Ovary (tissue), 9 donors: ENCODE measurements around the gene UBE2G2. TPM values are rescaled to one million over a fixed set of nuclear protein-coding genes. Genes with fewer than 3 reads are reported as not detected.

Source experiments
- DNase-seq, 5 donors: peaks; one replicate each; pipeline ENCODE4 v3.0.0-alpha.2; 2019 to 2020
- H3K27ac ChIP-seq, 2 donors: fragments of 200-600 bp; one replicate each; pipeline versions ENCODE4 v1.5.1 to v1.8.0; 2019 to 2022
- H3K27me3 ChIP-seq: fragments of 200-600 bp; one replicate; pipeline ENCODE4 v1.8.0; 2022
- H3K36me3 ChIP-seq: fragments of 200-600 bp; sonication (generic); one replicate; pipeline ENCODE4 v1.5.1; 2019
- H3K4me1 ChIP-seq: one replicate; pipeline ENCODE4 v1.8.1; 2013; ENCODE audit warnings: mild to moderate bottlenecking, moderate library complexity; ENCODE audit not compliant: insufficient read depth
- H3K4me3 ChIP-seq: fragments of 200-600 bp; sonication (generic); one replicate; pipeline ENCODE4 v1.5.1; 2017
- H3K9me3 ChIP-seq, 2 donors: fragments of 200-600 bp in 1 of 2; sonication (generic) in 1 of 2; one replicate each; pipeline versions ENCODE4 v1.5.1 to v1.8.1; 2013 to 2019; ENCODE audit warnings: mild to moderate bottlenecking in 1 of 2, moderate library complexity in 1 of 2
- EP300 ChIP-seq: sonication (generic); formaldehyde crosslinking; IDR thresholded peaks from one replicate; pipeline ENCODE4 v1.6.1; 2017; ENCODE audit warnings: antibody characterized with exemption
- POLR2A ChIP-seq: fragments of 450-650 bp; IDR thresholded peaks from one replicate; pipeline ENCODE4 v1.6.1; 2017; ENCODE audit warnings: antibody characterized with exemption, mild to moderate bottlenecking, moderate library complexity
- WGBS, 3 donors: extraction: QIAGEN DNeasy Blood & Tissue Kit in 1 of 3; methylation state at CpG; one replicate each; pipeline versions ENCODE4 v1.1.5 to v1.1.7; 2013 to 2017; 5-methylcytosine and 5-hydroxymethylcytosine counted together
- intact Hi-C, 4 donors: fragments of 100-400 bp; cut with DNase I; formaldehyde crosslinking; loops; one replicate each; pipeline versions ENCODE4 v1.11.0 to v1.15.1; 2022 to 2023
- polyA plus RNA-seq, 2 donors: library from polyadenylated mRNA; stranded (reverse); fragments of 200-250 nt in 1 of 2; fragments of 350-450 nt in 1 of 2; fragmentation: Illumina TruSeq in 1 of 2; extraction: RNeasy Lipid Tissue Mini Kit (QIAGEN cat#74804) in 1 of 2; gene quantifications; one replicate each; pipeline ENCODE4 v1.2.3, GENCODE V29; 2013 to 2014
- total RNA-seq, 7 donors: library from RNA; depleted of rRNA in 2 of 7; stranded (reverse); fragments of >200 nt in 2 of 7; fragmentation: NEBNext Ultra II Directional in 3 of 7; extraction: Animal tissue kit (Norgen Biotek cat#: 25700) in 3 of 7; gene quantifications; one replicate each; pipeline versions ENCODE4 v1.1.0 to v1.2.4, GENCODE V29; 2016 to 2023
- TF ChIP-seq, protein P1 (sequence below), 3 donors: fragments of 450-650 bp in 2 of 3; fragments of 200-600 bp in 1 of 3; IDR thresholded peaks; one replicate each; pipeline versions ENCODE4 v1.5.1 to v1.8.0; 2016 to 2022; ENCODE audit warnings: antibody characterized with exemption in 3 of 3, mild to moderate bottlenecking in 1 of 3
- donor health status: DM: no; HTN: no; CAD: no; lungs with moderate emphysema.
- donor health status: DM: no; HTN: no; CAD: no.
- donor health status: Bipolar disorder and iron deficiency.
- donor health status: DM: yes; HTN: yes; CAD: no.
- donor health status: DM: no; HTN: no; CAD: no.
- donor health status: DM: yes; HTN: yes; CAD: no.

The UBE2G2 gene
- total and polyA plus RNA-seq, 9 donors: 31.3 to 84.9 (median 66.9) TPM

DNA sequence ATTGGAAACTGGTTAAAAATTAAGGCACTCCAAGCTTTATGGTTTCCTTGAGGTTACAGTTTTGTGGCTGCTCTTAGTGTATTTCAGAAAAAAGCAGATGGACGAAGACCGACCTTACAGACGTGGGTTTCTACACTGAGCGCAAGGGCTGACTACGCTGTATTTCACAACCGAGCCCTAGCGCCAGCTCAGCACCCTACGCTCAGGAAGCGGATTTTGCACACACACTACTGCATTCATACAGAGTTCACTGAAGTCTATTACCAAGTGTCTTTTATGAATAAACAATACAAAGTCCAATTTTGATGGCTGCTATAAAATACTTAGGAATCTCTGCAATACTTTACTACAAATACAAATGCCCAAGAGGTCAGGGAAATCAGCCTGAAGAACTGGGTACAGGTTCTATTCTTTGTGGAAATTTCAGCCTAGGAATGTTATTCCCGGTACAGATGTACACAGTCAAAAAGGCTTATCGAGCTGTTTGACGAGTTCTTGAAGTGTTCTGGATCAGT, 48.1 kb upstream of the UBE2G2 start:
- Histone ChIP-seq H3K27ac (no peak overlapping the region), H3K4me1 (peaks cover 3% of the 10 kb centered on the region), H3K9me3 (no peaks in the 10 kb centered on the region), H3K36me3 (no peaks in the 10 kb centered on the region), H3K27me3 (no peaks in the 10 kb centered on the region), H3K4me3 (no peak overlapping the region)
- intact Hi-C loops: no loop called here
- TF ChIP-seq POLR2A (no peak), EP300 (no peak)
- TF ChIP-seq, protein P1, sequence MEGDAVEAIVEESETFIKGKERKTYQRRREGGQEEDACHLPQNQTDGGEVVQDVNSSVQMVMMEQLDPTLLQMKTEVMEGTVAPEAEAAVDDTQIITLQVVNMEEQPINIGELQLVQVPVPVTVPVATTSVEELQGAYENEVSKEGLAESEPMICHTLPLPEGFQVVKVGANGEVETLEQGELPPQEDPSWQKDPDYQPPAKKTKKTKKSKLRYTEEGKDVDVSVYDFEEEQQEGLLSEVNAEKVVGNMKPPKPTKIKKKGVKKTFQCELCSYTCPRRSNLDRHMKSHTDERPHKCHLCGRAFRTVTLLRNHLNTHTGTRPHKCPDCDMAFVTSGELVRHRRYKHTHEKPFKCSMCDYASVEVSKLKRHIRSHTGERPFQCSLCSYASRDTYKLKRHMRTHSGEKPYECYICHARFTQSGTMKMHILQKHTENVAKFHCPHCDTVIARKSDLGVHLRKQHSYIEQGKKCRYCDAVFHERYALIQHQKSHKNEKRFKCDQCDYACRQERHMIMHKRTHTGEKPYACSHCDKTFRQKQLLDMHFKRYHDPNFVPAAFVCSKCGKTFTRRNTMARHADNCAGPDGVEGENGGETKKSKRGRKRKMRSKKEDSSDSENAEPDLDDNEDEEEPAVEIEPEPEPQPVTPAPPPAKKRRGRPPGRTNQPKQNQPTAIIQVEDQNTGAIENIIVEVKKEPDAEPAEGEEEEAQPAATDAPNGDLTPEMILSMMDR (IDR thresholded peaks at IDR 0.05): no peak
- DNase-seq: peak in 1 of 5 donors; percentile 14
- WGBS, 3 donors: 95 to 96% (median 95%) methylated on average over 12 of the region's 12 CpGs

DNA sequence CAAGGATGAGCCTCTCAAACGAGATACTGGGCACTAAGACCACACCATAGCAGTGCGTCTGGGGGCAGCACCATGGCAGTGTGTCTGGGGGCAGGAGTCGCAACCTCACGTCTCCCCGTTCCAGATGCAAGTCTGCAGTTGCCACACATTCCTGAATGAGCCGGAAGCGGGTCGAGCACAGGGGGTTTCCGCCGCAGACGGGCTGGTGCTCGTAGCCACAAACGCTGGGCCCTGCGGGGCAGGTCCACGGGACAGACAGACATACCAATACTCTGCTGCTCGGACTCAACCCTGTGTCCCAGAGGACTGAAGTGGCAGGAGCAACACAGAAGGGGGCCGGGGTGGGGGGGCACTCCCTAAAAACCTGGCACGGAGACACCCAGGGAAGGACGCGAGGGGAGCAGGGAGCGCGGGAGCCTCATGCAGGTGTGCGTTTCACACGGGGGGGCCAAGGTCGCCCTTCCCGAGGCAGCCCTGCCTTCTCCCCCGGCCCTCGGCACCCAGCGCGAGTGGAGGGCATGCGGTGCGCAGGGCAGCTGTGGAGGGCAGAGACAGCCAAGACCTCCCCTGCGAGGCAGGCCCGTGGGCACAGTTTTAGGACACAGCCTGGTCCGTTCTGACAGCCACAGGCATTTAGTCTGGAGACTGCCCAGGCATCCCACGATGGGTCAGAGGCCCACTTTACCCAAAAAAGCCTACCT, 47.4 kb upstream of the UBE2G2 start:
- Histone ChIP-seq H3K4me3 (no peak overlapping the region), H3K27ac (no peak overlapping the region), H3K9me3 (no peaks in the 10 kb centered on the region), H3K4me1 (peaks cover 3% of the 10 kb centered on the region), H3K36me3 (no peaks in the 10 kb centered on the region), H3K27me3 (no peaks in the 10 kb centered on the region)
- WGBS, 3 donors: 83 to 92% (median 89%) methylated on average over 36 of the region's 36 CpGs
- TF ChIP-seq, protein P1 (IDR thresholded peaks at IDR 0.05): no peak
- TF ChIP-seq EP300: no peak
- no peak for TF ChIP-seq POLR2A
- intact Hi-C loops: no loop called here
- peak in 1 of 5 donors; percentile 30 for DNase-seq

DNA sequence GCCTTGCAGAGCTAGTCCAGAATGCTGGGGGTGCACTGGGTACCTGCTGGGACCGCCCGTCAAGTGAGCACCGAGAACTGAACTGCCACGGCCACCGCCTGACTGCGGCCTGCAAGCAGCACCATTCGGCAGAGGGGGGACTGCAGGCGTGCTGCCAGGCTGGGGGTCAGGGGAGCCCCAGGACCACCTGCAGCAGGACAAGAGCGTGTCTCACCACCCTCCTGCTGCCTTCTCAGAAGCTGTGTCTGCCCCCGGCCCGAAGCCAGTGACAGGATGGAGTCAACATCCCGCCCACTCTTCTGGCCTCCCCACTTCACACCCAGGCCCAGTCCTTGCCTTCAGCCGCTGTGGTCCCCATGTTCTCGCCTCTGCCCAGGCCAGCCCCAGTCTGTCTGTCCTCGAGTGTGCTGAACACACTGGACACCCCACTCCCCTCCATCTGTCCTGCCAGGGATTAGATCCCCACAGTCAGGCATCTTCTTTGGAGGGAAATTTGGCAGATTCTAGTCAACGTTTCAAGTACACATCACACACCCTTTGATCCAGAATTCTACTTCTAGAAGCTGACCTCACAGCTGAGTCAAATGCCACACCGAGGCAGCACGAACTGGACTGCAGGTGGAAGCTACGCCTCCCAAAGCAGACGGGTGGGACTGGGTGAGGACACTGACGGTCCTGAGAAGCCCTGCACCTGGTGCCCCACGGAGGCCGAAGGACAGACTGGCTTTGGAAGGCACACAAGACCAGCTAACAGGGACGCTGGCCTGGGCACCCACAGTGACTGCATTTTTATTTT, 45.8 kb upstream of the UBE2G2 start:
- intact Hi-C loops: no loop called here

More for the DNA sequence above, 45.8 kb upstream of the UBE2G2 start:
- Histone ChIP-seq H3K4me3 (no peak overlapping the region), H3K27ac (no peak overlapping the region), H3K9me3 (no peaks in the 10 kb centered on the region), H3K27me3 (no peaks in the 10 kb centered on the region), H3K36me3 (no peaks in the 10 kb centered on the region), H3K4me1 (peaks cover 3% of the 10 kb centered on the region)
- WGBS, 3 donors: 72 to 79% (median 73%) methylated on average over 24 of the region's 24 CpGs
- TF ChIP-seq POLR2A (no peak), EP300 (no peak)
- TF ChIP-seq, protein P1 (IDR thresholded peaks at IDR 0.05): no peak
- peak in 2 of 5 donors; percentile 10 to 23 for DNase-seq
